CD4-positive, alpha-beta T cell treated with Interleukin-1 beta for 1 hour (primary cell): ENCODE results near the gene DENND4A.
A peak's percentile ranks its signal among the peaks of the same experiment; 100 is the strongest.

Experiments
- DNase-seq, 2 donors: peaks; one replicate each; pipeline ENCODE4 v3.0.0-alpha.2; 2020 to 2022

The DENND4A gene

DNA sequence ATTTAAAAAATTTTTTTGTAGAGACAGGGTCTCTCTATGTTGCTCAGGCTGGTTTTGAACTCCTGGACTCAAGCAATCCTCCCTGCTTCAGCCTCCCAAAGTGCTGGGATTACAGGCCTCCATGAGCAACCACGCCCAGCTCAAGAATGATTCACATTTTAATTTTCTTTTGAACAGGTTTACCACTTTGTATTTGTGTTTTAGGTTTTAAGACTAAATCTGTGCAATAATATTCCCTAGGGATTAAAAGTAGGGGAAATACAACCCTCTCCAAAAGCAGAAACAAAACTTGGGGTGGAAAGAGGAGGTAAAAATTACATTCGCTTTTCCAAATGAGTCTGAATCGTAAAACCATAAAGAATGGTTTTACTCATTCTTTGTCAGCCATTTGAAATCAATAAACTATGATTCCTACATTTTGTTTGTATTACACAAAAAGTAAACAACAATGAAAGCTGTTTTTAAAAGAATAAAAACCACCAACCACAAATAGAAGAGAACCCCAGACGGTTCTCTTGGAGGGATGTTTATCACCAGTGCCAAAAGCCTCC is 132.5 kb downstream of the DENND4A start:
- no peak for DNase-seq

DNA sequence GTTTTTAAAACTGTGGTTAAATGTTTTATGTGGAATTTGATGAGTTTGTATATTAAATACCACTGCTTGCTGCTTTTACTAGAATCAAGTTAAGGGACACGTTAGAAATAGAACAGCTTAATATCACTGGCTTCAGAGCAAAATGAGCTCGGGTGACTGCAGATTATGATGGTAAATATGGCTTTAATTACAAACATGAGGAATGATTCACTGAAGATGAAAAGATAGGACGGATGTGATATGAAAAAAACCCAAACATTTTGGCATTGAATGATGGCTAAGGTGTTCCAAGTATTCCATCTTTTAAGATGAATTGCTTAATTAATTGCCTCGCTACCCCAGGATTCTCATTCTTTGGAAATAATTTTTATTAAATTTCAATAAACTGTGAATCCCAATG is 136.6 kb downstream of the DENND4A start:
- no peak for DNase-seq

DNA sequence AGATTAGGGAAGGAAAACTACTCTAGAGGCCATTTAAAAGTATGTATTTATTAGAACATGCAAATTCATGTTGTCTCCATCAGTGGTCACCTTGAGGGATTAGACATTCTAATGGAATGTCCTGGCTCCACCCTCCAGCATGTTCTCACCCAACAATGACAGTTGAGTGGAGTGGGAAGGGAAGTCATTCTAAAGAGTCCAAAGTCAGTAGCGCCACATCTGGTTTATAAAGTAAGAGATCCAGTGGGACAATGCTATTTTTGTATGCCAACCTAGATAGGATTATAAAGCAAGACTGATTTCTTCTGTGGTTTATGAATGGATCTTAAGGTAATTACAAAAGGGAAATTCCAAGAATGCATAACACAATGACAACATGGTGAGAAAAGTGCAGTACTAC is 137.1 kb downstream of the DENND4A start:
- no peak for DNase-seq

DNA sequence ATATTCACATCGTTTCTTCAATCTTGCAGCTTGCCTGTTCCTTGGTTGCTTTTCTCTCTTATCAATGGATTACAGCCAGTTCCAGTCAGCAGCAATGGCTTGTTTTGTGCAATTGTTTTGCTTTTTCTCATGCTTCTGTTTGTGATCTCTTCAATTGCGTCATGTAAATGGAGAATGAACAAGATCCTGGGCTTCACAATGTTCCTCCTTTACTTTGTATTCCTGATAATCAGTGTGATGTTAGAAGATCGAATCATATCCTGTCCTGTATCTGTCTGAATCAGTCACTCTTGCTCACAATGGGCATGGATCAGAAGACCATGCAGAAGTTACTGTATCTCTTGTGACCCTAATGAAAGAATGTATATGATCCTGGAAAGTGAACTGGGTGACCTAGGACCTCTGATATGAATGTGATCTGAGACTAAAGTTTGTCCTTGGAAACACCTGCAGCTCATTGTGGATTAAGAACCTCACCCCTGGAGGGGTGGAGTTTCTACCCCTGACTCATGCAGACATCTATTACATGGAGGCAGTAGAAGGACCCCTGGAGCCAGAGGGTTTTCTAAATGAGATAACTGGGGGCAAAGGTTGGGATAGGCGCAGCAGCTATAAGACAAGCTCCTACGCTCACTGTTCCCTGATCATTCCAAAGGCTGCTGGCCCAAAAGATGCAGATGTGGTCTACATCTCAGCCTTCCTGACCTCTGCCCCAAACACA is 138.1 kb downstream of the DENND4A start:
- no peak for DNase-seq

GRCh38 chr15:65653341-65653740 is 138.8 kb downstream of the DENND4A start:
- no peak for DNase-seq

- no peak for DNase-seq
These were observed 140.0 kb downstream of the DENND4A start for GRCh38 chr15:65651831-65652749.

DNA sequence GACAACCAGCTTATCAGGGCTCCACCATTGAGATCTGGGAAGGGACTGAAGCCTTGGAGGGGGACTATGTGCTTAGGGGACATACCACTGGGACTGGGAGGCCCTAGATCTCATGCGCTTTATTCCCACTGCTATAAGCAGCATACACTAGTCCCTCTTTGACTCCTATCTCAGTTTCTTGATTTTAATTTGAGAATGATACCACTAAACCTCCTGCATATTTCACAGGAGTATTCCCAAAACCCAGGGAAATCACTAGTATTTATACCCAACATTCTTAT is 141.1 kb downstream of the DENND4A start:
- DNase-seq: no peak

- DNase-seq: no peak
These were observed 141.6 kb downstream of the DENND4A start for GRCh38 chr15:65650312-65651041.

DNA sequence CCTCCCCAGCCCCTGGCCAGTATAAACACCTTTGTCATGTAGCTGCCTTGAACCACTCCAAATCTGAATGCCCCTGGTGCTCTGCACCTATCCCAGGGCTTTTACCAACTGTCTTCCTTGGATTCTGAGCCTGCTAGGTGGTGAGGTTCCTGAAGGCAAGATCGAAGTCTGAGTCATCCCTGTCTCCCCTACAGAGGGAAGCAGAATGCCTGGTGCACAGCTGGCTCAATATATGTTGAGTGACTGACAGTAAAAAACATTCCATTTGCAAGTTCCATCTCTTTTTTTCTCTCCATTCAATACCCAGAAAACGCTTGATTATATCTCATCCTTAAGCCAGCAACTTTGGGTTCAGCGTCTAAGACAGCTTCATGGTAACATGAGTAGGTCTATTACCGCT is 145.6 kb downstream of the DENND4A start:
- no peak for DNase-seq

DNA sequence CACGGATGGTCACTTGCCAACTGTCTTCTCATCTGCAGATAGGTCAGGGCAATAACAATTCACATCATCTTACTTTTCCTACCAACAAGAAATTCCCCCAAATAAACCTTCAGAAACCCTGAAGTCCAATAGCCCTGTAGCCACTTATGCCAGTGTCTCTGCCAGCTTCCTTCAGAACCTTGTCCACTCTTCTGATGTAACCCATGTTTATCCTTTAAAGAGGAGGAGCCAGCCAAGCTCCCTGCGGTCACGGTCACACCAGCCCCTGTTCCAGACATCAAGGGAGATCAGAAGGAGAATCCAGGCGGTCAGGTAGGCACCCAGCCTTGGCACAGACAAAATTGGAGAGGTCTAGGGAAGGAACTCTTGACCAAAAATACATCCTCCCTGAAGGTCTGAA is 146.7 kb downstream of the DENND4A start:
- no peak for DNase-seq

DNA sequence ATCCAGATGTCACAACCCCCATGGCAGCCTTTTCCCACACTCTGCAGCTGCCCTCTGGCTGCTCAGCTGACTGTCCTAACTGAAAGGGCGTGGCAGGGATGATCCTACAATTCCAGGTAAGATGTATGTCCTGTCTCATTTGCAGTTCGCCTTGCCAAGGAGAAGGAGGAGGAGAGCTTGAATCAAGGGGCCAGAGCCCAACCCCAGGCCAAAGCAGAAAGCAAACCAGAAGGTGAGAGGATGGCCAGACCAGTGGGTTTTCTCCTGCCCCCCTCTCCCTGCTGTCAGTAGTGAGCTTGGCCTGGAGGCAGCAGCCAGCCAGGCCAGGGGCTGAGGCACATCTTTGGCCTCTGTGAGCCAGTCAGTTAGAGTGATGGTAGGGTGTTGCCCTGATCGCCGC is 147.8 kb downstream of the DENND4A start:
- no peak for DNase-seq

- DNase-seq: no peak
These were observed 149.5 kb downstream of the DENND4A start for GRCh38 chr15:65642594-65642993.

- no peak for DNase-seq
These were observed 150.2 kb downstream of the DENND4A start for GRCh38 chr15:65641768-65642475.

DNA sequence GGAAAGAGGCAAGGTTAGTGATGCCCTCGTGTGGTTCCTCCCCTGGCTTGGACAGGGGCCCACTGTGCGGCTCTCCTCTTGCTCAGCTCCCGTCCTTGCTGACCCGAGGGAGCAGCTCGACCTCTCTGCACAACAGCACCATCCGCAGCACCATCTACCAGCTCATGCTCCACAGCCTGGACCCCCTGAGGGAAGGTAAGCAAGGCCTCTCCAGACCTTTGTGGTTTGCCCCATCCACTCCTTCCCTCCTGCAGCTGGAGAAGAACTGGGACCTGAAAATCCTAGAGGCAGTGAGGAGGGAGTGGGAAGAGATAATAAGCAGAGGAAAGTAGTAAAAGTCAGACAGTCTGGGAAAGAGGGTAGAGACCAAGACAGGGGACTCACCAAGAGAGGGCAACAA is 152.6 kb downstream of the DENND4A start:
- DNase-seq: no peak

GRCh38 chr15:65638681-65639089 is 153.4 kb downstream of the DENND4A start:
- DNase-seq: peak; percentile 41 to 76

GRCh38 chr15:65638109-65638508 is 154.0 kb downstream of the DENND4A start:
- no peak for DNase-seq

GRCh38 chr15:65634356-65634755 is 157.7 kb downstream of the DENND4A start:
- no peak for DNase-seq

DNA sequence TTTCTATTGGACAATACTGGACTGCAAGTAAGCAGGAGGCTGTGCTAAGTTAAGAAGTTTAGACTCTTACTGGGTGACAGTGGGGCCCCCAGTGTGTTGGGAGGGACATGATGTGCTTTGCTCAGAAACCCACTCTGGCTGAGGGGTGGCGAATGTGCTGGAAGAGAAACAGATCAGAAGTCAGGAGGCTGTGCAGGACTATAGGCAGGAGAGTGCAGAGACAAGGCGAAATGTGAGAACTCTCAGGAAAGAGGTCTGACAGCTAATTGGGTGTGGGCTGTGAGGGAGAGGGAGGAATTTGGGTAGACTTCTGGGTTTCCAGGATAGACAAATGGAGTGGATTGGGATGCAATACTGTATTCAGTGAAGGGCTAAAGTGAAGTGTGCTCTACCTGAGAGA is 158.3 kb downstream of the DENND4A start:
- no peak for DNase-seq

GRCh38 chr15:65632780-65633375 is 159.2 kb downstream of the DENND4A start:
- no peak for DNase-seq

GRCh38 chr15:65631503-65631902 is 160.6 kb downstream of the DENND4A start:
- DNase-seq: peak in 1 of 2 donors; percentile 8

DNA sequence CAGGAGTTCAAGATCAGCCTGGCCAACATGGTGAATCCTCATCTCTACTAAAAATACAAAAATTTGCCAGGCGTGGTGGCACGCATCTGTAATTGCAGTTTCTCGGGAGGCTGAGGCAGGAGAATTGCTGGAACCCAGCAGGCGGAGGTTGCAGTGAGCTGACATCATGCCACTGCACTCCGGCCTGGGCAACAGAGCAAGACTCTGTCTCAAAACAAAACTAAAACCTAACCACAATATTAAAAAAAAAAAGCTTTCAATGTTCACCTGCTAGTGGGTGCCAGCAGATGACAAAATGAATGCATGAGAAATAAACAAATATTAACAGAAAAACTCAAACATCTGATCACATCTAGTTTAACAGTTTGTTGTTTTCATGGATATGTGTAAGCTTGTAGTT is 161.3 kb downstream of the DENND4A start:
- no peak for DNase-seq

DNA sequence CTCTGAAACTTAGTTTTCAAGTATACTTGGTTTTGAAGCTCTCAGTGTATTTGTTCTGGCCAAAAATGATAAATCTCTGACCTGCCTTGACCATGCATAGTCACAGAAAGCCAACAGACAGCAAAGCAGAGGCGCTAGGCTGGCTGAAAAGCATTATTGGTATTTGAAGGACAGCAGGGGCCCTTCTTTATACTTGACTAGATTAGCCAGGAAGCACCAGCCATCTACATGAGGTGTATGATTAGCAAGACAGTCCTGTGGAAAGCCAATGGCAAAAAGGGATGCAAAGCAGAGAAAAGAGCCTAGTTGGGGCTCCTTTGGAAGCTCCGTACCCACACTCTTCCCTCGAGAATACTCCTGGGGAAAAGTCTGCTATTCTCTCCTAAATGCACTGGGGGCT is 162.5 kb downstream of the DENND4A start:
- DNase-seq: no peak
